HG03103 (cell line): ENCODE results near the gene MXRA7.

ENCODE experiments used
- ATAC-seq: cut with Tn5 transposase; IDR thresholded peaks from one replicate; pipeline ENCODE4 v1.9.1; 2021; ENCODE audit warnings: low read depth; ENCODE audit not compliant: unreplicated experiment

The MXRA7 gene

DNA sequence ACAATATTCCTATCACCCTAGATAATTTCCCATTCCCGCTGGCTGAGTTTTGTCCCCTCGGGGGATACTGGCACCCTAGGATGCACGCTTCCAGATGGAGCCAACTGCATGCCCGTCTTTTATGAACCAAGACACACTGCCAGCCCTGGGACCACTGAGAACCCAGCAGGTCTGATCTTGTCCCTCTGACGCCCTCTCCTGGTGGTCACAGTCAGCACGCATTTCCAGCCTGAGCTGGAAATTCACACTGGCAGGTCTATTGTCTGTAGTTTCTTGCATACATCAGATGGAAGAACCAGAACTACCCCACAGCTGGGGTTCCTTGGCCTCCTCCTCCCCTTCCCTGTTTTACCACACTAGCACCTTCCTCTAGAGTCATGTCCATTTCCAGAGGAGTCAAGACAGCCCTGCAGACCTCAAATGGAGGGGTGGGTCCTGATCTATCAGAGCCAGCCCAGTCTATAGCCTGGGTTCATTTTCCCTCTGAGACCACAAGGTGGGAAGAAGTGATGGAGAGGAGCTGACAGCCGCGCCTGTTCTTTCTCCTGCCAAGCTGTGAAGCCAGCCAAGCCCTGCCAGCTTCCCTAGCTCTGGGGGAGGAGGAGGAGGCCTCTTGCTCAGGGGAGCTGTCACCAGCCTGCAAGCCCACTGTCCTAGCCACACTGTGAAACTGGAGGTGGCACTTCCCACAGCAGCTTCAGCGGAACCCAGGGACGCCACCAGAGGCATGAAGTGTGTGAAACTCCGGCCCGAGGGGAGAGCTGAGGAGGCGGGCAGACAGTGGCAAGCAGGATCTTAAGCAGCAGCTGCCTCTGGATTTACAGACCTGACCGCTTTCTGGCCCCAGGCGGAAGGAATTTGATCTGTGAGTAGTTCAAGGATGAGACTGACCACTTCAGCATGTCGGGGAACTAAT lies 29.3 kb downstream of the MXRA7 start:
- no peak for ATAC-seq

DNA sequence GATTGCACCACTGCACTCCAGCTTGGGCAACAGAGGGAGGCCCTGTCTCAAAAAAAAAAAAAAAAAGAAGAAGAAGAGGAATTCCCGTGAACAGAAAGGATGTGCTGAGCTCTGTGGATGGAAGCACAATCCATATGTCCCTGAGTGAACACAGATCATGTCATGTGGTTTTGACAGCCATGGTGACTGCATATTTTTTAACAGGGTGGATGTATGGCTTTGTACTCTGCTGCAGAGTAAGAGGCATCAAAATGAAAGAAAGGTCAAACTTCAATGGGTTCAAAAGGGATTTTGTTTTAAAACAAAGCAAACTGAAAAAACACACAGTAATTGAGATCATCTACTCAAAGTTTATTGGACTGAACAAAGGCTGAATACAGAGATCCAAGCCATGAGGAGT lies 31.5 kb downstream of the MXRA7 start:
- ATAC-seq: no peak

DNA sequence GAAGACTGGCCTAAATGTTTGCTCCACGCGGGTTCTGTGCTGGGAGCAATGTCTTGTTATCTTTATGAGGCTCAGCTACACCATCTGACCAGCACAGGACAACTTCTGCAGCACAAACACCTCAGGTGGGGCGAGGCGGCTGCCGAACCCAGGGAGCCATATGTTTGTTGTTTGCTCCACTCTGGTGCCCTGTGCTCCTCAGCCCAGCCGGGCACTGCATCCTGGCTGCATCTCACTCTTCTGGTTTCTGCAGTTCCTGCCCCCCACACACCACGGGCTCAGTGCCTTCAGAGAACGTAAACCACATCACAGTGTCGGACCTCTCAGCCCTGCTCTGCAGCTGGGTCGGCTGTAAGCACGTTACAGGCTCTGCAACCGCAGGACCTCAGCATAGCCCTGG lies 32.4 kb downstream of the MXRA7 start:
- no peak for ATAC-seq

DNA sequence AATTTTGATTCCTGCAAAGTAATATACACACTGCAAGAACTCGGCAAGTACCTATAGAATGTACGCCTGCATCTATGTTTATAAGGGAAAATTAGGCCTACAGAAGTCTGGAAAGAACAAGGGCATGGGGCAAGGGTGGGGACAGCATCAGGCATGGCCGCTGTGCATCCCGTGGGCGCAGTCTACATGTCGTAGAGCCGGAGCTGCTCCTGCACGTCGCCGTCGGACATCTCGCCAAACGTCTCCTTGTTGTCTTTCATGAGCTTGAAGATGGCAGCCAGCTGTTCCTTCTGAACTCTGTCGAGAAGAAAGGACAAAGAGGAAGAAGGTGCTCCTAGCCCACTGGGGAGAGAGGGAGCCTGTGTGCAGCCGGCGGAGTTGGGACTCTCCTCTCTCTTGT lies 33.4 kb downstream of the MXRA7 start:
- ATAC-seq: no peak

DNA sequence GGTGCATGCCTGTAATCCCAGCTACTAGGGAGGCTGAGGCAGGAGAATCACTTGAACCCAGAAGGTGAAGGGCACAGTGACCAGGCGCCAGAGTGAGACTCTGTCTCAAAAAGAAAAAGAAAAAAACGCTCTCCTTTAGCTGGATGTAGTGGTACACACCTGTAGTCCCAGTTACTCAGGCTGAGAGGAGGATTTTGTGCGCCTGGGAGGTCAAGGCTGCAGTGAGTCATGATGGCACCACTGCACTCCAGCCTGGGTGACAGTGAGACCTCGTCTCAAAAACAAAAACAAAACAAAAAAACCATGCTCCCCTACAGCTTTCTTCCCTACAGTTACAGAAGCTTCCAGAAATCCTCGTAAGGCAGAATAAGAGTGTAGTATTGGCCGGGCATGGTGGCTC lies 34.1 kb downstream of the MXRA7 start:
- no peak for ATAC-seq

DNA sequence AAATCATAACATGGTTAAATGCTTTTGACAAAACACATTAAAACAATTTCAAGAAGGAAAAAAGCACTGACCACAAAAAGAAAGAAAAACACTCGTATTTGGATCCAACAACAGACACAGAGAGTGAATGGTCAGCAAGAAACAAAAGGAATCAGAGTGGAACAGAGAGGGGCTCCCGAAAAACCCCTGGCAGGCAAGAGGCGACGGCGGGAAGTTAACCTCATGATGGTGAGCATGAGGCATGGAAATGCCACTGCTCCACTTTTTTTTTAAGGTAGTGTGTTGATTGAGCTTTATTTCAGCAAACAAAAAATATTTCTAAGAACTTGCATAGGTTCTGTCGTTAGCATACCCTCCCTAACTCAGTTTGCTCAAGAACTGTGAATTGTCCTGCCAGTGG lies 35.1 kb downstream of the MXRA7 start:
- ATAC-seq: no peak

DNA sequence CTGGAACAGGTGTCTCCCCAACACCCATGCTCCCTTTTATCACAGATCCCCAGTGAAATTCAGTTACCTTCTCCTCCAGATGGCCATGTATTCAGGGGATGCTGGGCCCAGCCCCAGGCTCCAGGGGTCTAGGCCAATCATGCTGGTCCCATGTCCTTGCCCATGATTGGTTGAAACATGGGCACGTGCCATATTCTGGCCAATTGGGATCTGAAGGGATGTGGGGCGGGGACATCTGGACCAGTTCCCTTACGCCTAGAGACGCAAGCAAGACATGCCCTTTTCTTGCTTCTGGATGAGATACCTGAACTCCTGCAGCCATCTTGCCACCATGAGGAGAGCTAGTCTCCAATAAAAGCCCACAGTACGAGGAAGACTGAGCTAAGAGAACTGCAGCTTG lies 36.2 kb downstream of the MXRA7 start:
- no peak for ATAC-seq

DNA sequence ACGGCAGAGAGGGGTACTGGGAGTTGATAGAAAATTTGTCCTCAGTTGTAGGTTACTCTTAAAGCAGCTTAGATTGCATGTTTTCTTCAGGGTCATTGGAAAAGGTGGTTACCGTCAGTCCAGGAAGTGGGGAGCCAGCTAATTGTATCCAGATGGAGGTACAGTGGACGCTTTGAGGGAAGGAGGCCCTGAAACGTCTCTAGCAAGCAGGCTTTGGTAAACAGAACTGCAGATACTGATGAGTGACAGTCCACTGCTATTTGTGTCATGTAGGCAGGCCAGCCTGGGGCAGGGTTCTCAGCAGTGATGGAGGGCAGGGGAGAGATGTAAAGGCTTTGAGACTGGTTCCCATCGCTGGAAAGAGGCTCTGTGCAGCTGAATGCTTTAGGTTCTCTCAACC lies 37.0 kb downstream of the MXRA7 start:
- ATAC-seq: no peak

DNA sequence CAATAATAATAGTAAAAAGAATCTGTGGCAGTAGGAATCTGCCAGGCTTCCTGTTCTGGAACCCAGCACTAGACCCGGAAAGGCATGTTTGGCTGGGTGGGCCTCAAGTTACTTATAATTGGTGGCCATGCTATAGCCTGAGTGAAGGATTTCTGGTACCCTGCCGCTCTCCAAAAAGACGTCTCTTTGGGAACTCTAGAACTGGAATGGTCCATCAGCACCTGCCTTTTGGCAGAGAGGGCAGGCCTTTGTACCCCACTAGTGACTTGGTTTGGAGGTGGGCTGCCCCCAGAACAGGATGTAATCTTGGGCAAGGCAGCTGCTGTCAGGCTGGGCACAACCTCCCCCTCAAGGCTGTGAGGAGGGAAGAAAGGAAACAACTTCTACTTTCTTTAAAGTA lies 37.9 kb downstream of the MXRA7 start:
- ATAC-seq: no peak

DNA sequence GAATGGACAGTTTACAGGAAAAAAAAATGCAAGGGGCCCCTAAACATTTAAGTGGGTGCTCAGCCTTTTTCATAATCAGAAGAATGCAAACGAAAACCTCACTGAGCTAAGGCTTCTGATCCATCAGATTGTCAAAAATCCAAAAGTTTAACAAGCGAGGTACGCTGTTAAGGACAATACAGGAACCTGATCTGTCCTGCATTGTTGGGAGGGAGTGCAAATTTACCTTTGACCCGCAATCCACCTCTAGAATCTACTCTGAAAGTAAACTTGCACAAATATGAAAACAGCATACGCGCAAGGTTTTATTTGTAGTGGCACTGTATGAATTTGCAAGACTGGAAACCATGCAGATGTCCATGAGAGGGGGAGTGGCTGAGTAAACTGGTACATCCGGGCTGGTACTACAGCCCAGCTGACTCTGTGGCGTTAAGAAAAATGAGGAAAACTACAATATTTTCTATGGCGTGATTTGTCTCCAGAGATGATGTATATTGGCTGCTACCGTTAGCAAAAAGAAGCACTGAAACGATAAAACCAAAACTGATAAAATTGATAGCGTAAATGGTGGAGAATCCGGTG lies 38.4 kb downstream of the MXRA7 start:
- no peak for ATAC-seq

DNA sequence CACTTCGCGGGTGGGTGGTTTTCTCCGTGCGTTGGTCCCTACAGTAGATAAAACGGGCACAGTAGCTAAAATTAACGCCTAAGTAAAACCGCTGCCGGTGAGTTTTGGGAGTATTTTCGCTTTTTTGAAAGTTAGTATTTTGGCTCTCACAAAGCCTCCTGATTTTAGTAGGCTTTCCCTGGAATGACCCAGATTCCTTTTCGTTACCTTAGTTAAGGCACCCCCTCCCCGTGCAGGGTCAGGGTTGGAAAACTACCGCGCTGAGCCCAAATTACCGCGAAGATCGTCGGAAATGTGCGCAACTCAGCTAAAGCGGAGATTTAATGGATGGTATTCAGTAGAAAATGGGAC lies 38.9 kb downstream of the MXRA7 start:
- ATAC-seq: no peak

DNA sequence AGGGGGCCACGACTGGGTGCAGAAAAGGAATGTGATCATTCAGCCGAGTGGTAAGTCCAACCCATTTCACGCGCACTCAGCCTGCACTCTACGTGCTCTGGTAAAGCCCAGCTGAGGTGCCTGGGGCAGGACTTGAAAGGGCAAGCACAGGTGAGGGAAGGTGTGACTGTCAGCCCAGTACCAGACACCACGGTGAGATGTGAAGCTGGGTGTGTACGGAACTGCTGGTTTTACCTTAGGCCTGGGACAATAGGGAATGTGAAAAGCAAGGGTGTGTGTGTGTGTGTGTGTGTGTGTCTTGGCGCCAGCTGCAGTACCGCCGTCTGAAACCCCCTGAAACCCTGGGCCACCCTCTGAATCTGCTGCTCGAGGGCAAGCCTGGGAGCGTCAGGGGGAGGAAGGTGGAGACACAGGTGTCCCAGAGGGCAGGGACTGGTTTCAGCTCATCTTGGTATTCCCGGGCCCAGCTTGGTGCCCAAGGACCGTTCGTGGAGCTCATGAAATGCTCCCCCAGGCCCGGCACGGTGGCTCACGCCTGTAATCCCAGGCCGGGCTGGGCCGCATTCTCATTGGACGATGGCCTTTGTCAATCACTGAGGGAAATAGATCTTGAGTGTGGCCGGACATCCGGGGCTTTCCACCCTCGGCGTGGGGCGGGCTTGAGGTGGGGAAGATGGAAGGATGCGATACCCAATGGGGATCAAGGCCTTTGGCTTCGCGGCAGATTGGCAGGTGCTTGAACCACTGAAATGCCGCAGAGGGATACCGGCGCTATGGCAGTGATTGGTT lies 39.4 kb downstream of the MXRA7 start:
- peak; percentile 95 for ATAC-seq

DNA sequence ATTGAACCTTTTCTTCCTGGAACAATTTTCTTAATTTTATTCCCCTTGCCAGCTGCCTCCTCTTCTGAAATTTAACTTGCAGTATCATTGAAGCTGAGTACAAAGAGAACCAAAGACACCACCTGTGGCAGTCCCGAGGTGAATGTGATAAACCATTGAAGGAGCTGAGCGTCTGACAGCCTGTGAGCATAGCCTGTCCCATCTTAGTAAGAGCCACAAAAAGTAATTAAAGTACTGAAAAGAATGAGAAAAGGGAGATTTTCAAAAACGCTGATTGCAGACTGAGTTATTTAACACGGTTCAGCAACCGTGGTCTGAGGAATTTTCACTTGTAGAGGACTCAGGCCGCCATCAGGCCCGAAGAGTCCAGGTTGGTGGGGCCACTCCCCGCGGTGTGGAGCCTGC lies 40.0 kb downstream of the MXRA7 start:
- ATAC-seq: no peak

DNA sequence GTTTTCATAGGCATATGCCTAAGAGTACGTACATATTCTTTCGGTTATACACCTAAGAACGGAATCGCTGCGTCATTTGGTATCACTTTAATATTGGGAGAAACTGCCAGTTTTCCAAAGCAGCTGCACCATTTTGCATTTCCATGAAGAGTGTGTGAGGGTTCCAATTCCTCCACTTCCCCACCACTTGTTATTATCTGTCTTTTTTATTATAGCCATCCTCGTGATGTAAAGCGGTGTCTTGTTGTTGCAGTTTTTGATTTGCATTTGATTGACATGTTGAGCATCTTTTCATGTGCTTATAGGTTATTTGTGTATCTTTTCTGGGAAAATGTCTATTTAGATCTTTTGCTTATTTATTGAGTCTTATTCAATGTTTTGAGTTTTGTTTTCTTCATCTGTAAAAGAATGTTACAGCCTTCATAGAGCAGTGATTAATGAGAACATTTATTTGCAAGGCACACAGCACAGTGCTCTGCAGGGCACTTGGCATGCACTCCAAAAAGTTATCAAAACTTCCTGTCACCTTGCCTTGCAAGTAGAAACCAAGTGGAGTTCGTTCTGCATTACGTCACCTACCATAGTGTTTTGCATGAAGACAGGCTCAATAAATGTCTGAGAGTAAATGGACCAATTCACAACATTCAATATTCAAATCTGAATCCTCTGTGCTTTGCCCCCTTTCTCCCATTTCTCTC lies 40.6 kb downstream of the MXRA7 start:
- no peak for ATAC-seq

DNA sequence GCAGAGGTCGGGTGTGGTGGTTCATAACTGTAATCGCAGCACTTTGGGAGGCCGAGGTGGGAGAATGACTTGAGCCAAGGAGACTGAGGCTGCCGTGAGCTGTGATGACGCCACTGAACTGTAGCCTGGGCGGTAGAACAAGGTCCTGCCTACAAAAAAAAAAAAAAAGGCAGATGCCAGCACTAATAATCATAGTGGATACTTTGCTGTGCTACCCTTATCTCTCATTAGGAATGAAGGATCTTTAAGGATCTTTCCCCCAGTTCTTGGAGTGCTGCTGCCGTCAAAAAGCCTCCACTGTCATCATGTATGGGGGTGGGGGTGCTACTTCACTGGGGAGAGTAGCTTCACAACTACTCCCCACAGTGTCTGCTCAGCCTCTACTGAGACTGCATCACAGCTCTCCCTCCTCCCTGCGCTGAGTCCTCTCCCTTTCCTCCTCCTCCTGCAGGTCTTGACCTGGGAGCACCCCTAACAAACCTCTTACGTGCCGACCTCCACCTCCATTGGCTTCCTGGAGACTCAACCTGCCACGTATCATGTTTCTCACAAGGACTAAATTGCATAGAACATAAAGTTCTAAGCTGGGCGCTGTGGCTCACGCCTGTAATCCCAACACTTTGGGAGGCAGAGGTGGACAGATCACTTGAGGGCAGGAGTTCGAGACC lies 42.8 kb downstream of the MXRA7 start:
- no peak for ATAC-seq

DNA sequence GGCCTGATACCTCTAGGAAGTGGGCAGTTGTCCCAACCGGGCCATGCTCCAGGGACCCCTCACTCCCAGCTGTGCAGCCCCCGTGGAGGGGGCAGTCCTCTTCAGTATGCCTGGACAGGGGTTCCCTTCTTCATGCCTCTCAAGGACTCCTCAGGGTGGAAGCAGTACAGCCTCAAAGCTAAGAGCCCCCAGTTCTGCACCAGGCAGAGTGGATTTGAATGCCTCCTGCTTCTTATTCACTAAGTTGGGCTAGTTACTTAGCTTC lies 43.3 kb downstream of the MXRA7 start:
- no peak for ATAC-seq

DNA sequence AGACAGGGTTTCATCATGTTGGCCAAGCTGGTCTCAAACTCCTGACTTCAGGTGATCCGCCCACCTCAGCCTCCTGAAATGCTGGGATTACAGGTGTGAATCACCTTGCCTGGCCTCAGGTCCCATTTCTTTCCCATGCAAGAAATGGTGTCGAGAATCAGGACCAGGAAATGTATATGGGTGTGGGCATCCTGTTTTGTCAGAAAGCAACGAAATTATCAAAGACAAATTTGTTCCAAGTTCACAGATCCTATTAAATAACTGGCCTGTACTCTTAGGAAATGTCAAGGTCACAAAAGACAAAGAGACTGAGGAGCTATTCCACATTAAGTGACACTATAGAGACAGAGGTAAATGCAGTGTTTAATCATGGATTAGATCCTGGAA lies 50.1 kb downstream of the MXRA7 start:
- ATAC-seq: no peak

DNA sequence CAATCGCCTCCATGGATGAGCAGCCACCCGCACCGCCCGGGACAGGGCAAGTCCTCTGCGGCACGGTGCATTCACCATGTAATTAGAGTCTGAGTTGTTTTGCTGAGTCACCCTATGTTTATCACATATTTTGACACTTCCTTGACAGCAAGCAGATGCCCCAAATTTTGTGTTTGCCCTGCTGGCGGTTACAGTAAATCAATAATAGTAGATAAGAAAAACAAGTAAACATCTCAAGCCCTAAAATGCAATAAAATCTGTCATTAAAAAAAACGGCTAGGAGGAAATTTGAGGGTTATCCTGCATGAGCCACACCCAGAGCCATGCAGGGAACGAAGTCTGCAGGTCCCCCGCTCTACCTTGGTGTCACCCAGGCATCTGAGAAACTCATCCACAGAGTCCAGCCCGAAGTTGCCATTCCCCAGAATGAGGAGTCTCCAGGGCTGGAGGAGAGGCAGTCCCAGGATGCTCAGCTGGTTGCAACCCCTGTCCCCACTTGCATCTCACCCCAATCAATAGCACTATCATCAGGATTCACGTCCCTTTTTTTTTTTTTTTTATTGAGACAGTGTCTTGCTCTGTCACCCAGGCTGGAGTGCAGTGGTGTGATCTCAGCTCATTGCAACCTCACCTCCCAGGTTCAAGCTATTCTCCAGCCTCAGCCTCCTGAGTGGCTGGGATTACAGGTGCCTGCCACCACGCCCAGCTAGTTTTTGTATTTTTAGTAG lies 50.7 kb downstream of the MXRA7 start:
- no peak for ATAC-seq

DNA sequence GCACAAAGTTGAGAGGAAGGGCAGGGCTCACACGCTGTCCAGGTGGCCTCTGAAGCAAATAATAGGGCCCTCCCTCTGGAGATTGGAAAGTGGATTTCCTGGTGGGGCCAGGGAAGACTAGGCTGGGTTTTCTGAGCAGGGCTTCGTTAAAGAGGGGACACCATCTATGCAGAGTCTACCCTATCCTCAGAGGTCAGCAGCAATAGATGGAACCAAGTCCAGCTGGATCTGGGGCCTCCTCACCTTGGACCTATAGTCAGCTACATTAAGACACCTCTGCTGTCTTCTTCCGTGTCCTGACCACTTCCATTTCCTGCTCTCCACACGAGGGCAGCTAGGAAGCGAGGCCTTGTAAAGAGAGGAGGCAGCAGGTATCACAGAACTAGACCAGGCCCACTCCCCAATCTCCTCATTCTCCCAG lies 52.5 kb downstream of the MXRA7 start:
- ATAC-seq: no peak
